Measurements from ENCODE around the gene TMEM253.

GRCh38 chr14:21133901-21134300 is 33.0 kb downstream of the TMEM253 start:
- no peak for TF ChIP-seq CTCF (IDR thresholded peaks at IDR 0.05)
- no peak for TF ChIP-seq POLR2A (IDR thresholded peaks at IDR 0.05)
